H9 (cell line): Measurements from ENCODE around the gene SLIT1. TPM values are rescaled to one million over a fixed set of nuclear protein-coding genes. Genes with fewer than 3 reads are reported as not detected.
A peak's percentile ranks its signal among the peaks of the same experiment; 100 is the strongest.

Source experiments
- DNase-seq: peaks from one replicate; pipeline ENCODE4 v3.0.0-alpha.2; 2017
- H2AFZ ChIP-seq: one replicate; pipeline ENCODE4 v1.6.1; 2013; ENCODE audit warnings: mild to moderate bottlenecking, low read length, control low read depth, moderate library complexity
- H2AK5ac ChIP-seq: 2 replicates; pipeline ENCODE4 v1.6.1; 2013; ENCODE audit warnings: low read length, control low read depth, mixed read lengths; ENCODE audit not compliant: insufficient read length
- H2BK120ac ChIP-seq: one replicate; pipeline ENCODE4 v1.6.1; 2013; ENCODE audit warnings: low read depth, mild to moderate bottlenecking, low read length, control low read depth, inconsistent platforms; ENCODE audit not compliant: poor library complexity, severe bottlenecking
- H2BK12ac ChIP-seq: 2 replicates; pipeline ENCODE4 v1.6.1; 2013; ENCODE audit warnings: low read length, control low read depth, mixed read lengths, low read depth; ENCODE audit not compliant: insufficient read length
- H2BK15ac ChIP-seq: 2 replicates; pipeline ENCODE4 v1.6.1; 2013; ENCODE audit warnings: low read depth, low read length, control low read depth
- H2BK20ac ChIP-seq: one replicate; pipeline ENCODE4 v1.6.1; 2013; ENCODE audit warnings: low read depth, mild to moderate bottlenecking, low read length, control low read depth, inconsistent platforms; ENCODE audit not compliant: poor library complexity, severe bottlenecking
- H2BK5ac ChIP-seq: 2 replicates; pipeline ENCODE4 v1.6.1; 2013; ENCODE audit warnings: low read length, control low read depth, mixed read lengths; ENCODE audit not compliant: insufficient read length
- H3K14ac ChIP-seq: 2 replicates; pipeline ENCODE4 v1.6.1; 2013; ENCODE audit warnings: low read length, control low read depth; ENCODE audit not compliant: insufficient read depth
- H3K18ac ChIP-seq: 2 replicates; pipeline ENCODE4 v1.6.1; 2013; ENCODE audit warnings: low read depth, mild to moderate bottlenecking, mixed read lengths, low read length, control low read depth; ENCODE audit not compliant: insufficient read length
- H3K23ac ChIP-seq: 2 replicates; pipeline ENCODE4 v1.6.1; 2013; ENCODE audit warnings: low read length, control low read depth, mixed read lengths, low read depth; ENCODE audit not compliant: insufficient read length
- H3K23me2 ChIP-seq: 2 replicates; pipeline ENCODE4 v1.6.1; 2013; ENCODE audit warnings: low read depth, mild to moderate bottlenecking, mixed read lengths, low read length, control low read depth; ENCODE audit not compliant: insufficient read length, poor library complexity, severe bottlenecking
- H3K27ac ChIP-seq: 2 replicates; pipeline ENCODE4 v1.5.1; 2013; ENCODE audit warnings: low read length, control low read depth, mixed read lengths, low read depth; ENCODE audit not compliant: insufficient read length
- H3K27me3 ChIP-seq: 2 replicates; pipeline ENCODE4 v1.6.1; 2013; ENCODE audit warnings: low read length, control low read depth, inconsistent platforms; ENCODE audit not compliant: insufficient read depth
- H3K4ac ChIP-seq: 2 replicates; pipeline ENCODE4 v1.6.1; 2013; ENCODE audit warnings: low read depth, mild to moderate bottlenecking, control low read depth, inconsistent platforms, low read length, moderate library complexity
- H3K4me1 ChIP-seq: 2 replicates; pipeline ENCODE4 v1.6.1; 2013; ENCODE audit warnings: low read length, control low read depth, inconsistent platforms; ENCODE audit not compliant: insufficient read depth
- H3K4me2 ChIP-seq: 2 replicates; pipeline ENCODE4 v1.6.1; 2013; ENCODE audit warnings: low read length, control low read depth, mixed read lengths; ENCODE audit not compliant: insufficient read length, insufficient read depth
- H3K56ac ChIP-seq: 2 replicates; pipeline ENCODE4 v1.6.1; 2013; ENCODE audit warnings: low read depth, mild to moderate bottlenecking, mixed read lengths, low read length, control low read depth; ENCODE audit not compliant: insufficient read length
- H3K79me1 ChIP-seq: 2 replicates; pipeline ENCODE4 v1.6.1; 2013; ENCODE audit warnings: low read depth, mild to moderate bottlenecking, moderate library complexity, low read length, control low read depth, inconsistent platforms; ENCODE audit not compliant: insufficient read depth, poor library complexity, severe bottlenecking
- H3K79me2 ChIP-seq: 2 replicates; pipeline ENCODE4 v1.6.1; 2013; ENCODE audit warnings: low read length, control low read depth, inconsistent platforms; ENCODE audit not compliant: insufficient read depth
- H3K9ac ChIP-seq: 2 replicates; pipeline ENCODE4 v1.6.1; 2013; ENCODE audit warnings: low read length, control low read depth, mixed read lengths; ENCODE audit not compliant: insufficient read length; ENCODE audit errors: extremely low read depth
- H3K9me3 ChIP-seq: one replicate; pipeline ENCODE4 v1.6.1; 2013; ENCODE audit warnings: low read depth, low read length, inconsistent platforms; ENCODE audit not compliant: control insufficient read depth
- H3T11ph ChIP-seq: one replicate; pipeline ENCODE4 v1.6.1; 2013; ENCODE audit warnings: mild to moderate bottlenecking, low read length, control low read depth, inconsistent platforms
- H4K20me1 ChIP-seq: one replicate; pipeline ENCODE4 v1.6.1; 2013; ENCODE audit not compliant: control insufficient read depth, insufficient read length, insufficient read depth
- H4K5ac ChIP-seq: 2 replicates; pipeline ENCODE4 v1.6.1; 2013; ENCODE audit warnings: low read depth, mild to moderate bottlenecking, mixed read lengths, low read length, control low read depth; ENCODE audit not compliant: insufficient read length
- H4K8ac ChIP-seq: replicated peaks from 2 replicates; pipeline ENCODE4 v1.6.1; 2013; ENCODE audit warnings: low read length, control low read depth, mixed read lengths, low read depth; ENCODE audit not compliant: insufficient read length
- H4K91ac ChIP-seq: 2 replicates; pipeline ENCODE4 v1.6.1; 2013; ENCODE audit warnings: low read depth, mild to moderate bottlenecking, moderate library complexity, mixed read lengths, low read length, control low read depth; ENCODE audit not compliant: insufficient read length
- H3K27ac Mint-ChIP-seq, 3 experiments: 2 replicates in 2 of 3; 3 replicates in 1 of 3; pipeline ENCODE4 v1.8.0; 2020 to 2021; ENCODE audit warnings: mixed read lengths in 3 of 3, mild to moderate bottlenecking in 1 of 3, moderate library complexity in 1 of 3
- H3K27me3 Mint-ChIP-seq: 2 replicates; pipeline ENCODE4 v1.8.0; 2021; ENCODE audit warnings: low read depth, mild to moderate bottlenecking, moderate library complexity, mixed read lengths
- H3K36me3 Mint-ChIP-seq, 3 experiments: 2 replicates in 2 of 3; 3 replicates in 1 of 3; pipeline ENCODE4 v1.8.0; 2020 to 2021; ENCODE audit warnings: low read depth in 3 of 3, mixed read lengths in 3 of 3; ENCODE audit not compliant: insufficient read depth in 1 of 3
- H3K4me1 Mint-ChIP-seq, 2 experiments: 2 replicates each; pipeline ENCODE4 v1.8.0; 2020; ENCODE audit warnings: mixed read lengths in 2 of 2
- H3K4me3 Mint-ChIP-seq, 2 experiments: 2 replicates in 1 of 2; 3 replicates in 1 of 2; pipeline ENCODE4 v1.8.0; 2020 to 2021; ENCODE audit warnings: mild to moderate bottlenecking in 2 of 2, mixed read lengths in 2 of 2, moderate library complexity in 1 of 2
- H3K9me3 Mint-ChIP-seq, 2 experiments: 2 replicates in 1 of 2; 3 replicates in 1 of 2; pipeline ENCODE4 v1.8.0; 2020; ENCODE audit warnings: mild to moderate bottlenecking in 2 of 2, mixed read lengths in 2 of 2, moderate library complexity in 1 of 2
- WGBS: extraction: QIAGEN DNeasy Blood & Tissue Kit; methylation state at CpG from one replicate; pipeline ENCODE4 v1.1.7; 2013; ENCODE audit warnings: missing lambda C conversion rate, low lambda C conversion rate, mixed read lengths; ENCODE audit not compliant: insufficient read length; ENCODE audit errors: extremely low coverage; 5-methylcytosine and 5-hydroxymethylcytosine counted together
- total RNA-seq: library from RNA; stranded (reverse); gene quantifications from 2 replicates; pipeline ENCODE4 v1.2.1, GENCODE V29; 2021
- TF ChIP-seq, protein P1 (sequence below): fragments of 200-600 bp; sonication (generic); conservative IDR thresholded peaks from 3 replicates; pipeline ENCODE4 v1.8.0; 2021; ENCODE audit warnings: antibody characterized with exemption, mild to moderate bottlenecking

SLIT1 gene
- total RNA-seq, 1 experiment from 2014 or later: 0.57 TPM

GRCh38 chr10:97031459-97031858 is 154.3 kb downstream of the SLIT1 start:
- Histone ChIP-seq H3K9ac (no peak overlapping the region), H3K27me3 (no peaks in the 10 kb centered on the region), H3K56ac (no peak overlapping the region), H3K14ac (no peak overlapping the region), H3K23me2 (no peaks in the 10 kb centered on the region), H3K79me1 (no peaks in the 10 kb centered on the region), H3K79me2 (no peaks in the 10 kb centered on the region), H4K20me1 (no peaks in the 10 kb centered on the region), H2AFZ (no peak overlapping the region), H3K4ac (no peak overlapping the region), H4K91ac (no peak overlapping the region), H3K23ac (no peak overlapping the region), H4K8ac (no peak overlapping the region), H3K27ac (no peak overlapping the region), H3T11ph (no peak overlapping the region), H3K4me2 (no peak overlapping the region), H2BK5ac (no peak overlapping the region), H2BK15ac (no peak overlapping the region), H3K4me1 (peaks cover 3% of the 10 kb centered on the region; the same call in 1 of the 2 replicates), H2BK20ac (no peak overlapping the region), H2BK120ac (no peak overlapping the region), H2BK12ac (no peak overlapping the region), H2AK5ac (no peak overlapping the region), H3K9me3 (no peaks in the 10 kb centered on the region), H4K5ac (no peak overlapping the region), H3K18ac (no peak overlapping the region)
- Mint-ChIP-seq H3K27ac (peak overlapping the region in 1 of 3 experiments; percentile 73; a peak in 1 of 7 replicates), H3K27me3 (peaks cover 9% of the 10 kb centered on the region; the same call in 1 of the 2 replicates), H3K4me1 (peaks cover 43% of the 10 kb centered on the region in 2 experiments), H3K9me3 (no peaks in the 10 kb centered on the region), H3K36me3 (no peaks in the 10 kb centered on the region), H3K4me3 (no peak overlapping the region)
- DNase-seq: no peak
- TF ChIP-seq, protein P1, sequence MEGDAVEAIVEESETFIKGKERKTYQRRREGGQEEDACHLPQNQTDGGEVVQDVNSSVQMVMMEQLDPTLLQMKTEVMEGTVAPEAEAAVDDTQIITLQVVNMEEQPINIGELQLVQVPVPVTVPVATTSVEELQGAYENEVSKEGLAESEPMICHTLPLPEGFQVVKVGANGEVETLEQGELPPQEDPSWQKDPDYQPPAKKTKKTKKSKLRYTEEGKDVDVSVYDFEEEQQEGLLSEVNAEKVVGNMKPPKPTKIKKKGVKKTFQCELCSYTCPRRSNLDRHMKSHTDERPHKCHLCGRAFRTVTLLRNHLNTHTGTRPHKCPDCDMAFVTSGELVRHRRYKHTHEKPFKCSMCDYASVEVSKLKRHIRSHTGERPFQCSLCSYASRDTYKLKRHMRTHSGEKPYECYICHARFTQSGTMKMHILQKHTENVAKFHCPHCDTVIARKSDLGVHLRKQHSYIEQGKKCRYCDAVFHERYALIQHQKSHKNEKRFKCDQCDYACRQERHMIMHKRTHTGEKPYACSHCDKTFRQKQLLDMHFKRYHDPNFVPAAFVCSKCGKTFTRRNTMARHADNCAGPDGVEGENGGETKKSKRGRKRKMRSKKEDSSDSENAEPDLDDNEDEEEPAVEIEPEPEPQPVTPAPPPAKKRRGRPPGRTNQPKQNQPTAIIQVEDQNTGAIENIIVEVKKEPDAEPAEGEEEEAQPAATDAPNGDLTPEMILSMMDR: no peak
- no CpG with 5 or more reads among the region's 11 CpGs for WGBS
